ENCODE results near the gene PHF14. TPM values are rescaled to one million over a fixed set of nuclear protein-coding genes. Genes with fewer than 3 reads are reported as not detected.

The PHF14 gene
- total and polyA plus RNA-seq, 2 donors (not counting 1 experiment from before 2014, with no cell fraction given), result 9.6 to 43.7 TPM

GRCh38 chr7:10972174-10972573 lies 1.5 kb upstream of the PHF14 start:
- POLR2A ChIA-PET, result no interaction called here
- Mint-ChIP-seq H3K27ac (no peak overlapping the region), H3K4me1 (peaks cover 39% of the 10 kb centered on the region), H3K4me3 (peak overlapping the region; percentile 92), H3K9me3 (ENCODE audit: insufficient read depth) (no peaks in the 10 kb centered on the region), H3K27me3 (peaks cover 2% of the 10 kb centered on the region)
- CTCF ChIA-PET, result no interaction called here
- TF ChIP-seq, protein P1, sequence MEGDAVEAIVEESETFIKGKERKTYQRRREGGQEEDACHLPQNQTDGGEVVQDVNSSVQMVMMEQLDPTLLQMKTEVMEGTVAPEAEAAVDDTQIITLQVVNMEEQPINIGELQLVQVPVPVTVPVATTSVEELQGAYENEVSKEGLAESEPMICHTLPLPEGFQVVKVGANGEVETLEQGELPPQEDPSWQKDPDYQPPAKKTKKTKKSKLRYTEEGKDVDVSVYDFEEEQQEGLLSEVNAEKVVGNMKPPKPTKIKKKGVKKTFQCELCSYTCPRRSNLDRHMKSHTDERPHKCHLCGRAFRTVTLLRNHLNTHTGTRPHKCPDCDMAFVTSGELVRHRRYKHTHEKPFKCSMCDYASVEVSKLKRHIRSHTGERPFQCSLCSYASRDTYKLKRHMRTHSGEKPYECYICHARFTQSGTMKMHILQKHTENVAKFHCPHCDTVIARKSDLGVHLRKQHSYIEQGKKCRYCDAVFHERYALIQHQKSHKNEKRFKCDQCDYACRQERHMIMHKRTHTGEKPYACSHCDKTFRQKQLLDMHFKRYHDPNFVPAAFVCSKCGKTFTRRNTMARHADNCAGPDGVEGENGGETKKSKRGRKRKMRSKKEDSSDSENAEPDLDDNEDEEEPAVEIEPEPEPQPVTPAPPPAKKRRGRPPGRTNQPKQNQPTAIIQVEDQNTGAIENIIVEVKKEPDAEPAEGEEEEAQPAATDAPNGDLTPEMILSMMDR (IDR thresholded peaks at IDR 0.05), result no peak
- TF ChIP-seq EZH2 (IDR thresholded peaks at IDR 0.05; ENCODE audit: borderline replicate concordance, insufficient read depth, low read depth, low read length, poor library complexity, severe bottlenecking), result no peak
- H3K27me3 ChIP-seq (replicated peaks in 1 of 4; ENCODE audit: control extremely low read depth in 1 of 4, control insufficient read depth in 3 of 4, insufficient read depth in 4 of 4, low read length in 3 of 4), result peaks cover 0 to 2% (median 0%) of the 10 kb centered on the region in 4 experiments
- intact Hi-C loops (cut with micrococcal nuclease), result loop anchor here (5.0 kb wide), 1 partner anchor 35 kb away; no protein-coding TSS in a partner anchor
- no peak overlapping the region for H3K9ac ChIP-seq (ENCODE audit: low read length)
- no peak overlapping the region for H3K4me2 ChIP-seq (replicated peaks; ENCODE audit: low read depth, low read length, poor library complexity, severe bottlenecking)
- peaks cover 20 to 27% of the 10 kb centered on the region in 2 donors for H3K4me1 ChIP-seq (ENCODE audit: control insufficient read depth in 2 of 2, insufficient read depth in 2 of 2, low read length in 2 of 2)
- H3K36me3 ChIP-seq (replicated peaks in 1 of 2; ENCODE audit: control extremely low read depth in 1 of 2, control insufficient read depth in 1 of 2, extremely low read depth in 1 of 2, insufficient read depth in 2 of 2, low read length in 1 of 2), result no peaks in the 10 kb centered on the region
- no peak overlapping the region for H2AFZ ChIP-seq (ENCODE audit: insufficient read depth, low read depth, low read length, poor library complexity, severe bottlenecking)
- no peaks in the 10 kb centered on the region for H3K9me3 ChIP-seq (ENCODE audit: control extremely low read depth in 1 of 3, control insufficient read depth in 2 of 3, insufficient read depth in 1 of 3, low read length in 2 of 3)
- DNase-seq, result no peak
- no CpG with 5 or more reads among the region's 5 CpGs for WGBS (ENCODE audit: insufficient coverage)
- H3K4me3 ChIP-seq (ENCODE audit: control extremely low read depth in 1 of 5, extremely low read depth in 1 of 5, insufficient read depth in 1 of 5, low read depth in 2 of 5, low read length in 4 of 5), result no peak overlapping the region
- no peaks in the 10 kb centered on the region for H4K20me1 ChIP-seq (ENCODE audit: control insufficient read depth, insufficient read depth, low read length, poor library complexity, severe bottlenecking)
- H3K27ac ChIP-seq (ENCODE audit: low read length in 2 of 2), result no peak overlapping the region
- peaks cover 34% of the 10 kb centered on the region for H3K79me2 ChIP-seq (ENCODE audit: control insufficient read depth, insufficient read depth, low read length)
- ATAC-seq (ENCODE audit: low read depth), result no peak
